Measurements from ENCODE around the gene AMPD1. TPM values are rescaled to one million over a fixed set of nuclear protein-coding genes. Genes with fewer than 3 reads are reported as not detected.

AMPD1 gene
- under 1 TPM in 1 of 7 donors, not detected in 6; 0.13 TPM for total RNA-seq
- polyA plus RNA-seq = 1 to 10 TPM in 1 of 2 donors, under 1 TPM in 1; 0.18 to 1.8 TPM
- long read RNA-seq, donor 1 = 0 reads
- long read RNA-seq, donor 2 = 0 reads
- long read RNA-seq, donor 3 = 0 reads

DNA sequence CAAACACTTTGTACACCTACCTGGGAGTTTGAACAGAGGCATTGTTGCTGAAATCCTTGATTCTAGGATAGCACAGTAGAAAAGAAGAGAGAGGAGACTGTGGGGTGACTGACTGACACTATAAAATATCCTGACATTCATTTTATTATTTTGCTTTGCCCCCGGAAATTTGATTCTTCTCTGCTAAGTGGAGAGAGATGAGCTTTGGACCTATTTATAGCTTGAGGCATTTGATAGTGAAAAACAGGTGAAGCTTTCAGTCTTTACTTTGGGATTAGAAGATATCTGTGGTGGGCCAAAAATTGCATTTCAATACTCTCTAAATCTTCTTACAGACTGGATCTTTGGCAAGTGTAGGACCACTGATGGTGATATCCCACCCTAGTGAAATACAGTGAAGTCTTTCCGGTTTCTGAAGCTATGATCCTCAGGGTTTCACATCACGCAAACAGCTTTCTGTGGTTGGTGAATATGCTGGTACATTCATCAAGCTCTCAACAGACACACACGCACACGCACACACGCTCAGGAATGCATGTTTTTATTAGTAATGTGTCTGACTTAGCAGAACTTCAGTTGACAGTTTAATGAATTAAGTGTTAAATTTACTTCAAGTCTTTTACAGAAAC lies at the start of gene AMPD1:
Gene AMPD1, minus strand, starts transcription at position 117 of the 629 bp plus-strand sequence. Its CDS starts 75 bp downstream, at position 42.
- no peak for DNase-seq
- WGBS, 3 donors = 50 to 65% (median 56%) methylated on average over 6 of the region's 6 CpGs

DNA sequence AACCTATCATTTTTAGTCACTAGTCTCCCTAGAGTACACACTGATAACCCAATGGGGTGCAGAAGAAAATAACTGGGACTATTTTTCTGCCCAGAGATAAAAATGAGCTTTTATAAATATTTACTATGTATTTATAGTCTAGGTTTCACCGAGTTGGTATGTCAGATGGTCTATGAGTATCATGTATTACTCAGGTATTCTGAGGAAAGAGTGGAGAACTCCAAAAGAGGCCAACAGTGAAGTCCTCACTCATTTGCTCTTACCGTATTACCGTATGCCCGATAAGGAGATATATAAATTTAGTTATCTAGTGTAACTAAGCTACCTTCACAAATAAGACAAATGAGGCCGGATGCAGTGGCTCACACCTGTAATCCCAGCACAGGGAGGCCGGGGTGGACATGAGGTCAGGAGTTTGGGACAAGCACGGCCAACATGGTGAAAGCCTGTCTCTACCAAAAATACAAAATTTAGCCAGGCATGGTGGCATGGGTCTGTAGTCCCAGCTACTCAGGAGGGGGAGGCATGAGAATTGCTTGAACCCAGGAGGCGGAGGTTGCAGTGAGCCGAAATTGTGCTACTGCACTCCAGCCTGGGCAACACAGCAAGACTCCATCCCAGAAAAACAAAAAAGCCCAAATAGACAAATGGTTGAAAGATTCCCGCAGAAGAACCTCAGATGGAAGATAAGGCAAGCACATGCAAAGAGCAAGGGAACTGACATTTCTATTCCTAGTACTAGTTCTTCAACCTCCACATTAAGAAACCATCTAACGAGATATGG lies 46.8 kb upstream of the AMPD1 start:
- WGBS, 3 donors = 93 to 94% (median 94%) methylated on average over 11 of the region's 11 CpGs
- no peaks in the 10 kb centered on the region for H3K36me3 ChIP-seq

More for the DNA sequence above, at the start of gene AMPD1:
- no peaks in the 10 kb centered on the region for H3K27me3 ChIP-seq
- H3K9me3 ChIP-seq = no peaks in the 10 kb centered on the region
- no peaks in the 10 kb centered on the region for H3K4me1 ChIP-seq (ENCODE audit: insufficient read depth)
- intact Hi-C loops (cut with DNase I) = no loop called here
- H3K4me3 ChIP-seq = no peak within 1 kb of the TSS
- no peak within 1 kb of the TSS for H3K27ac ChIP-seq
- TF ChIP-seq, protein P1, sequence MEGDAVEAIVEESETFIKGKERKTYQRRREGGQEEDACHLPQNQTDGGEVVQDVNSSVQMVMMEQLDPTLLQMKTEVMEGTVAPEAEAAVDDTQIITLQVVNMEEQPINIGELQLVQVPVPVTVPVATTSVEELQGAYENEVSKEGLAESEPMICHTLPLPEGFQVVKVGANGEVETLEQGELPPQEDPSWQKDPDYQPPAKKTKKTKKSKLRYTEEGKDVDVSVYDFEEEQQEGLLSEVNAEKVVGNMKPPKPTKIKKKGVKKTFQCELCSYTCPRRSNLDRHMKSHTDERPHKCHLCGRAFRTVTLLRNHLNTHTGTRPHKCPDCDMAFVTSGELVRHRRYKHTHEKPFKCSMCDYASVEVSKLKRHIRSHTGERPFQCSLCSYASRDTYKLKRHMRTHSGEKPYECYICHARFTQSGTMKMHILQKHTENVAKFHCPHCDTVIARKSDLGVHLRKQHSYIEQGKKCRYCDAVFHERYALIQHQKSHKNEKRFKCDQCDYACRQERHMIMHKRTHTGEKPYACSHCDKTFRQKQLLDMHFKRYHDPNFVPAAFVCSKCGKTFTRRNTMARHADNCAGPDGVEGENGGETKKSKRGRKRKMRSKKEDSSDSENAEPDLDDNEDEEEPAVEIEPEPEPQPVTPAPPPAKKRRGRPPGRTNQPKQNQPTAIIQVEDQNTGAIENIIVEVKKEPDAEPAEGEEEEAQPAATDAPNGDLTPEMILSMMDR (IDR thresholded peaks at IDR 0.05) = no peak
- no peak for TF ChIP-seq POLR2A (IDR thresholded peaks at IDR 0.05)
- TF ChIP-seq EP300 (IDR thresholded peaks at IDR 0.05) = no peak
- H3K36me3 ChIP-seq = no peaks in the 10 kb centered on the region

DNA sequence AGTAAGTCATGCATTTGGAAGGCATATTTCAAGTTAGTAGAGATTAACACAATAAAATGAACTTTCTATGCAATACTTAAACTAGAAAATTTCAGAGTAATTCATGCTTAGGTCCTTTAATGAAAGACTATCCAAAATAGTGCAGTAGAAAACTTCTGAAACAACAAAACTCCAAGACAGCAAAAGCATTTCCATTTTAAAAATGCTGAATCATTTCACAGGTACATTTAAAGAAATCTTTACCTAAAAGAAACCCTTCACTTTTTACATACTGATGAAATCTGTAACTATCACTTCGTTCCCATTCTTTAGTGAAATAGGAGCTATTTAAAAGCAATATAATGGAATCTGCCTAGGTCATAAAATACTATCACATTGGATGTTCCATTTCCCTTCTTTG lies 45.0 kb upstream of the AMPD1 start:
- Histone ChIP-seq H3K4me3 (no peak overlapping the region), H3K9me3 (no peaks in the 10 kb centered on the region), H3K27me3 (no peaks in the 10 kb centered on the region), H3K27ac (no peak overlapping the region), H3K4me1 (ENCODE audit: insufficient read depth) (peaks cover 4% of the 10 kb centered on the region), H3K36me3 (no peaks in the 10 kb centered on the region)
- TF ChIP-seq, protein P1 (IDR thresholded peaks at IDR 0.05) = no peak
- TF ChIP-seq POLR2A (IDR thresholded peaks at IDR 0.05) (no peak), EP300 (IDR thresholded peaks at IDR 0.05) (no peak)
- no peak for DNase-seq
- intact Hi-C loops (cut with DNase I) = no loop called here
- WGBS, 3 donors = 93 to 94% (median 94%) methylated on average over 1 of the region's 1 CpG

More for the DNA sequence above, 46.8 kb upstream of the AMPD1 start:
- no peak overlapping the region for H3K4me3 ChIP-seq
- no peaks in the 10 kb centered on the region for H3K27me3 ChIP-seq
- no peak for DNase-seq
- intact Hi-C loops (cut with DNase I) = no loop called here
- H3K27ac ChIP-seq = no peak overlapping the region
- H3K4me1 ChIP-seq (ENCODE audit: insufficient read depth) = peaks cover 4% of the 10 kb centered on the region
- TF ChIP-seq EP300 (IDR thresholded peaks at IDR 0.05) = no peak
- no peak for TF ChIP-seq POLR2A (IDR thresholded peaks at IDR 0.05)
- TF ChIP-seq, protein P1 (IDR thresholded peaks at IDR 0.05) = no peak
- H3K9me3 ChIP-seq = no peaks in the 10 kb centered on the region

DNA sequence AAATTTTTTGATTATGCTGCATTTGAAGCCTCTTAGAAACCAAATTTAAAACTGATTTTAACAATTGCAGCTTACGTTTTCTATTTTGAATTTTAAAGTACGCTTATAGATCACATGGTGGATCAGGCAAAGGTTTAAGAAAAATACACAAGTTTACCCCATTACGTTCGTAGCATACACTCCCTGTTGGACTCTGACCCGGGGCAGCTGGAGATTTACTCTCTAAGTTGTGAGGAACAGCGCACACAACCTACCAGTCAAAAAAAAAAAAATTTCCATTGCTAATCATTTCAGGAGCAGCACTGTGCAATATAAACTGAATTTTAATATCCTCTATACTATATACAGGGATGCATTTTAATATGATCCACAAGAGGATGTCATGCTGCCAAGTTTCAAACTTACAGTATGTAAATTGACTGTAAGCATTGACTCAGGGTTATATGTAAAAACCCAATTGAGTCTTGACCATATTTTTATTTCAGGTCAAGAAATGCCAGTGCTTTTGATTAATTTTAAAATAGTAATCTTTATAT lies 42.0 kb upstream of the AMPD1 start:
- Histone ChIP-seq H3K9me3 (no peaks in the 10 kb centered on the region), H3K4me3 (no peak overlapping the region), H3K27me3 (no peaks in the 10 kb centered on the region), H3K27ac (no peak overlapping the region), H3K36me3 (no peaks in the 10 kb centered on the region), H3K4me1 (ENCODE audit: insufficient read depth) (peaks cover 2% of the 10 kb centered on the region)
- TF ChIP-seq EP300 (IDR thresholded peaks at IDR 0.05) (no peak), POLR2A (IDR thresholded peaks at IDR 0.05) (no peak)
- TF ChIP-seq, protein P1 (IDR thresholded peaks at IDR 0.05) = no peak
- no peak for DNase-seq
- intact Hi-C loops (cut with DNase I) = no loop called here
- 89 to 92% (median 90%) methylated on average over 6 of the region's 6 CpGs for WGBS, 3 donors

All from ovary (tissue), 10 donors.